Fibroblast of lung (primary cell): ENCODE data around the gene C11orf68. TPM values are rescaled to one million over a fixed set of nuclear protein-coding genes. Genes with fewer than 3 reads are reported as not detected.
A peak's percentile ranks its signal among the peaks of the same experiment; 100 is the strongest.

Experiments
- DNase-seq, 2 donors: peaks; one replicate each; pipeline versions ENCODE4 v3.0.0 to v3.0.0-alpha.2; 2010; ENCODE audit warnings: low read depth in 2 of 2
- H2AFZ ChIP-seq: 2 replicates; pipeline ENCODE4 v1.5.1; 2012; ENCODE audit warnings: low read length, control low read depth, inconsistent platforms
- H3K27ac ChIP-seq: 2 replicates; pipeline ENCODE4 v1.5.1; 2011; ENCODE audit warnings: low read length, control low read depth; ENCODE audit not compliant: insufficient read depth
- H3K27me3 ChIP-seq: 2 replicates; pipeline ENCODE4 v1.5.1; 2011; ENCODE audit warnings: mild to moderate bottlenecking, low read length; ENCODE audit not compliant: control insufficient read depth, insufficient read depth
- H3K36me3 ChIP-seq: 2 replicates; pipeline ENCODE4 v1.5.1; 2011; ENCODE audit warnings: low read length; ENCODE audit not compliant: control insufficient read depth, insufficient read depth
- H3K4me1 ChIP-seq: 2 replicates; pipeline ENCODE4 v1.5.1; 2011; ENCODE audit warnings: low read length; ENCODE audit not compliant: control insufficient read depth, insufficient read depth; ENCODE audit errors: extremely low read depth
- H3K4me2 ChIP-seq: 2 replicates; pipeline ENCODE4 v1.5.1; 2011; ENCODE audit warnings: low read length, control low read depth; ENCODE audit not compliant: insufficient read depth; ENCODE audit errors: extremely low read depth
- H3K4me3 ChIP-seq, 4 experiments: fragments of 200-600 bp in 1 of 4; sonication (generic) in 1 of 4; replicated peaks in 1 of 4; 2 replicates each; pipeline ENCODE4 v1.5.1; 2011 to 2016; ENCODE audit warnings: low read length in 4 of 4, low read depth in 3 of 4, mild to moderate bottlenecking in 3 of 4, control low read depth in 2 of 4, inconsistent platforms in 1 of 4, mixed read lengths in 1 of 4; ENCODE audit not compliant: insufficient read depth in 1 of 4; ENCODE audit errors: control extremely low read depth in 1 of 4
- H3K79me2 ChIP-seq: 2 replicates; pipeline ENCODE4 v1.5.1; 2012; ENCODE audit warnings: mild to moderate bottlenecking, low read length, inconsistent platforms; ENCODE audit not compliant: control insufficient read depth, insufficient read depth
- H3K9ac ChIP-seq: 2 replicates; pipeline ENCODE4 v1.5.1; 2011; ENCODE audit warnings: mild to moderate bottlenecking, low read length, control low read depth; ENCODE audit not compliant: insufficient read depth
- H3K9me3 ChIP-seq: 2 replicates; pipeline ENCODE4 v1.5.1; 2012; ENCODE audit warnings: low read depth, low read length; ENCODE audit not compliant: control insufficient read depth, insufficient read depth
- H4K20me1 ChIP-seq: 2 replicates; pipeline ENCODE4 v1.5.1; 2011; ENCODE audit warnings: low read length; ENCODE audit not compliant: control insufficient read depth, insufficient read depth; ENCODE audit errors: extremely low read depth
- CTCF ChIP-seq, 2 donors: IDR thresholded peaks in 1 of 2; conservative IDR thresholded peaks in 1 of 2; 1 replicate in 1 of 2; 2 replicates in 1 of 2; pipeline ENCODE4 v1.5.1; 2011 to 2012; ENCODE audit warnings: low read length in 2 of 2, control low read depth in 1 of 2, inconsistent platforms in 1 of 2, low read depth in 1 of 2, mild to moderate bottlenecking in 1 of 2
- EZH2 ChIP-seq: IDR thresholded peaks from 2 replicates; pipeline ENCODE4 v1.5.1; 2012; ENCODE audit warnings: low read length, control low read depth, mild to moderate bottlenecking; ENCODE audit errors: missing control alignments
- polyA plus RNA-seq, 2 donors: library from polyadenylated mRNA; depleted of rRNA in 1 of 2; stranded (reverse) in 1 of 2; unstranded in 1 of 2; fragments of >200 nt; gene quantifications; 2 replicates each; pipeline ENCODE4 v1.2.1, GENCODE V29; 2011 to 2012; ENCODE audit warnings: missing spikeins in 1 of 2
- total RNA-seq: library from RNA; depleted of rRNA; stranded (reverse); fragments of >200 nt; gene quantifications from 2 replicates; pipeline ENCODE4 v1.2.1, GENCODE V29; 2014

The C11orf68 gene
- total and polyA plus RNA-seq, 2 donors (not counting 1 experiment from before 2014, with no cell fraction given): 26.6 to 27.6 TPM

DNA sequence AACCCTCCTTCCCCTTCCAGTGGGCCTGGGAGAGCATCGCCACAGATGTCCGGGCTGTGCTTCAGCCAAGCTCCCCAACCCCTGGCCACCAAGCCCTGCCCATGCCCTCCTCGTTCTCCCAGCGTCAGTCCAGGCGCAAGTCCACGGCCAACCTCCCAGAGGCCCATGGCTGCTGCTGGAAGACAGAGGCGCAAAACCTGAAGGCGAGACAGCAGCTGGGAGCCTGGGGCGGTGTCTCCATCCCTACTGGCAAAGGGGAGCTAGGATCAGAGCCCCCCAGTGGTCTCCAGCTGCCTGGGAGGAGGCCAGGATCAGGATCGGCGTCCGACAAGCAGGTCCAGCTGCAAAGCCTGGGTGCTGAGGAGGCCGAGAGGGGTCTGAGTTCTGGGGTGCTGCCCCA, 28.3 kb upstream of the C11orf68 start:
- H3K36me3 ChIP-seq: no peaks in the 10 kb centered on the region
- H3K4me3 ChIP-seq: no peak overlapping the region
- no peak overlapping the region for H3K27ac ChIP-seq
- no peaks in the 10 kb centered on the region for H4K20me1 ChIP-seq
- no peak for TF ChIP-seq EZH2
- no peak for TF ChIP-seq CTCF (conservative IDR thresholded peaks at IDR 0.05 in 1 of 2, IDR thresholded peaks at IDR 0.05 in 1 of 2; ENCODE audit: low read depth in 1 of 2, low read length in 2 of 2)
- H3K4me1 ChIP-seq: no peaks in the 10 kb centered on the region
- H3K79me2 ChIP-seq: no peaks in the 10 kb centered on the region
- no peaks in the 10 kb centered on the region for H3K27me3 ChIP-seq
- DNase-seq: no peak
- peak overlapping the region; percentile 20 for H2AFZ ChIP-seq
- no peak overlapping the region for H3K9ac ChIP-seq
- H3K9me3 ChIP-seq: no peaks in the 10 kb centered on the region
- H3K4me2 ChIP-seq: no peak overlapping the region

- H3K27ac ChIP-seq: no peak overlapping the region
- no peaks in the 10 kb centered on the region for H3K79me2 ChIP-seq
- H3K9ac ChIP-seq: no peak overlapping the region
- H3K9me3 ChIP-seq: no peaks in the 10 kb centered on the region
- H4K20me1 ChIP-seq: no peaks in the 10 kb centered on the region
- H3K4me2 ChIP-seq: no peak overlapping the region
- no peaks in the 10 kb centered on the region for H3K27me3 ChIP-seq
- H3K36me3 ChIP-seq: no peaks in the 10 kb centered on the region
- TF ChIP-seq EZH2: no peak
- TF ChIP-seq CTCF (conservative IDR thresholded peaks at IDR 0.05 in 1 of 2, IDR thresholded peaks at IDR 0.05 in 1 of 2; ENCODE audit: low read depth in 1 of 2, low read length in 2 of 2): no peak
- no peak overlapping the region for H3K4me3 ChIP-seq
- H2AFZ ChIP-seq: no peak overlapping the region
- peaks cover under 1% of the 10 kb centered on the region for H3K4me1 ChIP-seq
- no peak for DNase-seq
Observed at GRCh38 chr11:65946655-65947054, 27.8 kb upstream of the C11orf68 start.

GRCh38 chr11:65945941-65946558, 27.2 kb upstream of the C11orf68 start:
- Histone ChIP-seq H3K36me3 (no peaks in the 10 kb centered on the region), H3K27me3 (no peaks in the 10 kb centered on the region), H3K79me2 (no peaks in the 10 kb centered on the region), H3K4me1 (peaks cover 5% of the 10 kb centered on the region), H3K9ac (no peak overlapping the region), H3K4me3 (no peak overlapping the region), H3K27ac (no peak overlapping the region), H4K20me1 (no peaks in the 10 kb centered on the region), H3K4me2 (no peak overlapping the region), H2AFZ (no peak overlapping the region), H3K9me3 (no peaks in the 10 kb centered on the region)
- TF ChIP-seq CTCF (conservative IDR thresholded peaks at IDR 0.05 in 1 of 2, IDR thresholded peaks at IDR 0.05 in 1 of 2; ENCODE audit: low read depth in 1 of 2, low read length in 2 of 2) (no peak), EZH2 (no peak)
- no peak for DNase-seq
